HepG2 (cell line): ENCODE results near the gene ZDHHC19. TPM values are rescaled to one million over a fixed set of nuclear protein-coding genes. Genes with fewer than 3 reads are reported as not detected.

Experiments used
- ATAC-seq: fragments of 200-7000 bp; cut with Tn5 transposase; 3 replicates; pipeline ENCODE4 v1.9.1; 2020; ENCODE audit warnings: mild to moderate bottlenecking, moderate library complexity
- BruUV-seq: library from RNA; stranded (reverse); fragments of 400-500 nt; replicated peaks from 2 replicates; lab custom pipeline; 2021; lab: Mats Ljungman, UMichigan
- CTCF ChIA-PET: fragments of 300-600 bp; formaldehyde crosslinking; extraction: SDS; loops from one replicate; lab custom pipeline; 2021; ENCODE audit warnings: low total read pairs, inconsistent platforms, low intra/inter-chr PET ratio; lab: Yijun Ruan, JAX
- POLR2A ChIA-PET: fragments of 350-600 bp; sonication (Branson Sonifier 250); formaldehyde crosslinking; loops from one replicate; lab custom pipeline; 2020; ENCODE audit warnings: antibody characterized with exemption, inconsistent platforms; lab: Yijun Ruan, JAX
- DNase-seq: peaks from one replicate; pipeline ENCODE4 v3.0.0-alpha.2; 2015; ENCODE audit warnings: low spot score
- FAIRE-seq: peaks from 3 replicates; lab custom pipeline; 2011; peaks lifted over from hg19 to GRCh38; lab: Jason Lieb, UNC
- H2AFZ ChIP-seq: one replicate; pipeline ENCODE4 v1.6.1; 2011; ENCODE audit warnings: low read length, inconsistent platforms
- H3K27ac ChIP-seq: fragments of 300-600 bp; 3 replicates; pipeline ENCODE4 v1.8.0; 2011; ENCODE audit warnings: mixed run types, mild to moderate bottlenecking, mixed read lengths, low read length, inconsistent platforms; ENCODE audit not compliant: insufficient read depth; ENCODE audit errors: extremely low read length
- H3K27me3 ChIP-seq, 2 experiments: fragments of 200-600 bp in 1 of 2; 2 replicates in 1 of 2; 3 replicates in 1 of 2; pipeline versions ENCODE4 v1.6.0 to v1.8.0; 2011; ENCODE audit warnings: low read length in 2 of 2, mild to moderate bottlenecking in 2 of 2, moderate library complexity in 2 of 2, inconsistent platforms in 1 of 2; ENCODE audit not compliant: insufficient read depth in 2 of 2, control insufficient read depth in 1 of 2
- H3K36me3 ChIP-seq, 2 experiments: fragments of 200-600 bp in 1 of 2; replicated peaks in 1 of 2; 2 replicates in 1 of 2; 3 replicates in 1 of 2; pipeline versions ENCODE4 v1.5.1 to v1.8.0; 2011; ENCODE audit warnings: low read length in 2 of 2, inconsistent platforms in 1 of 2; ENCODE audit not compliant: insufficient read depth in 2 of 2, control insufficient read depth in 1 of 2
- H3K4me1 ChIP-seq: 2 replicates; pipeline ENCODE4 v1.5.1; 2012; ENCODE audit warnings: low read length, inconsistent platforms; ENCODE audit not compliant: insufficient read depth
- H3K4me2 ChIP-seq: 2 replicates; pipeline ENCODE4 v1.6.0; 2011; ENCODE audit warnings: low read depth, low read length, inconsistent platforms
- H3K4me3 ChIP-seq, 3 experiments: fragments of 200-600 bp in 1 of 3; sonication (generic), shearing (Covaris generic) in 1 of 3; replicated peaks in 1 of 3; 2 replicates each; pipeline ENCODE4 v1.5.1; 2011 to 2016; ENCODE audit warnings: low read length in 3 of 3, inconsistent platforms in 2 of 3, low read depth in 2 of 3, mild to moderate bottlenecking in 2 of 3, control low read depth in 1 of 3, mixed read lengths in 1 of 3; ENCODE audit not compliant: insufficient read depth in 1 of 3
- H3K79me2 ChIP-seq: one replicate; pipeline ENCODE4 v1.6.1; 2011; ENCODE audit warnings: low read length, inconsistent platforms; ENCODE audit not compliant: insufficient read depth
- H3K9ac ChIP-seq: 2 replicates; pipeline ENCODE4 v1.6.0; 2011; ENCODE audit warnings: mild to moderate bottlenecking, low read depth, low read length, inconsistent platforms; ENCODE audit not compliant: insufficient read depth
- H3K9me3 ChIP-seq: 2 replicates; pipeline ENCODE4 v1.5.1; 2012; ENCODE audit warnings: mild to moderate bottlenecking, low read length
- H4K20me1 ChIP-seq: 2 replicates; pipeline ENCODE4 v1.6.0; 2011; ENCODE audit warnings: inconsistent platforms, mild to moderate bottlenecking, low read length, moderate library complexity; ENCODE audit not compliant: insufficient read depth
- HDAC2 ChIP-seq: sonication (generic); formaldehyde crosslinking; IDR thresholded peaks from 2 replicates; pipeline ENCODE4 v1.4.0; 2020; ENCODE audit warnings: missing genetic modification reagents
- KDM2A ChIP-seq: sonication (generic); formaldehyde crosslinking; IDR thresholded peaks from 2 replicates; pipeline ENCODE4 v1.4.0; 2020; ENCODE audit warnings: low read depth, missing genetic modification reagents, borderline replicate concordance
- KLF9 ChIP-seq: IDR thresholded peaks from 2 replicates; pipeline ENCODE4 v1.6.1; 2016; ENCODE audit warnings: low read depth
- RFX3 ChIP-seq: IDR thresholded peaks from 2 replicates; pipeline ENCODE4 v1.6.1; 2016; ENCODE audit warnings: missing biosample characterization, missing genetic modification reagents
- WGBS: methylation state at CpG from one replicate; pipeline ENCODE4 v1.1.6; 2017; ENCODE audit warnings: low lambda C conversion rate; 5-methylcytosine and 5-hydroxymethylcytosine counted together
- in situ Hi-C: cut with HindIII; loops from 2 replicates; pipeline ENCODE4 v1.10.0; 2017; ENCODE audit warnings: low pct_unique_long_range_greater_than_20kb; ENCODE audit not compliant: extremely low pct_ligation_motif_present
- intact Hi-C: fragments of 100-400 bp; cut with micrococcal nuclease; formaldehyde crosslinking; loops from one replicate; pipeline ENCODE4 v1.10.0; 2022; ENCODE audit not compliant: unreplicated experiment
- polyA plus RNA-seq, 8 experiments: library from polyadenylated mRNA; depleted of rRNA in 3 of 8; stranded (reverse) in 7 of 8; unstranded in 1 of 8; fragments of >200 nt; fragmentation: Illumina TruSeq in 4 of 8; extraction: Trizol in 4 of 8; gene quantifications; 2 replicates each; pipeline versions ENCODE4 v1.2.1 to v1.2.3, GENCODE V29; 2011 to 2016; ENCODE audit warnings: low read depth in 4 of 8, missing spikeins in 1 of 8, mixed read lengths in 1 of 8; ENCODE audit not compliant: insufficient read depth in 1 of 8
- total RNA-seq, 5 experiments: library from RNA; depleted of rRNA; stranded (reverse); fragments of >200 nt; fragmentation: Illumina TruSeq; extraction: Trizol; gene quantifications; 2 replicates each; pipeline ENCODE4 v1.2.3, GENCODE V29; 2016; ENCODE audit warnings: low read depth in 1 of 5
- TF ChIP-seq, protein P1 (sequence below): sonication (generic); formaldehyde crosslinking; IDR thresholded peaks from 2 replicates; pipeline ENCODE4 v1.4.0; 2020; ENCODE audit warnings: missing genetic modification reagents, borderline replicate concordance
- TF ChIP-seq, protein P2 (sequence below): sonication (generic); formaldehyde crosslinking; IDR thresholded peaks from 2 replicates; pipeline ENCODE4 v1.4.0; 2020; ENCODE audit warnings: missing genetic modification reagents
- TF ChIP-seq, protein P3 (sequence below): sonication (generic); formaldehyde crosslinking; IDR thresholded peaks from 2 replicates; pipeline ENCODE4 v1.5.0; 2020; ENCODE audit warnings: mild to moderate bottlenecking, missing genetic modification reagents, borderline replicate concordance
- TF ChIP-seq, protein P4 (sequence below): sonication (generic); formaldehyde crosslinking; IDR thresholded peaks from 2 replicates; pipeline ENCODE4 v1.4.0; 2020; ENCODE audit warnings: missing genetic modification reagents, low read depth, mild to moderate bottlenecking, borderline replicate concordance
- TF ChIP-seq, protein P5 (sequence below): sonication (generic); formaldehyde crosslinking; IDR thresholded peaks from 2 replicates; pipeline ENCODE4 v1.5.0; 2020; ENCODE audit warnings: mild to moderate bottlenecking, missing genetic modification reagents, moderate library complexity

ZDHHC19 gene
- total and polyA plus RNA-seq, 2 of the 13 experiments (the other 11 are each of a cell fraction or from before 2014, with no cell fraction given), result 0.22 to 0.53 TPM

DNA sequence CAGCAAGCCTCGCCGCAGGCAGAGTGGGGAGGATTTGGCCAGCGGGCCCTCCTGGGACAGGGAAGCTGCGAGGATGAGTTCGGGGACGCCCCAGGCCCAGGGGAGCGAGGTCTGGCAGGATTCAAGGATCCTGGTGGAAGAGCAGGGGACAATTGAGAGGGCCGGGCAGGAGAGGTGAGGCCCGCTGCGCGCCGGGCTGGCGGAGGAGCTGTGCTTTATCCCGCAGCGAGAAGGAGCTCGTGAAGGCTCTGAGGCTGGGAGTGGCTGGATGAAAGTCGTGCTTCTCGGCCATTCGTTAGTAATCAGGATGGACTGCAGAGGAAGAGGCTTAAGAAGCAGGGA lies 8.7 kb upstream of the ZDHHC19 start (continued):
- TF ChIP-seq, protein P1, sequence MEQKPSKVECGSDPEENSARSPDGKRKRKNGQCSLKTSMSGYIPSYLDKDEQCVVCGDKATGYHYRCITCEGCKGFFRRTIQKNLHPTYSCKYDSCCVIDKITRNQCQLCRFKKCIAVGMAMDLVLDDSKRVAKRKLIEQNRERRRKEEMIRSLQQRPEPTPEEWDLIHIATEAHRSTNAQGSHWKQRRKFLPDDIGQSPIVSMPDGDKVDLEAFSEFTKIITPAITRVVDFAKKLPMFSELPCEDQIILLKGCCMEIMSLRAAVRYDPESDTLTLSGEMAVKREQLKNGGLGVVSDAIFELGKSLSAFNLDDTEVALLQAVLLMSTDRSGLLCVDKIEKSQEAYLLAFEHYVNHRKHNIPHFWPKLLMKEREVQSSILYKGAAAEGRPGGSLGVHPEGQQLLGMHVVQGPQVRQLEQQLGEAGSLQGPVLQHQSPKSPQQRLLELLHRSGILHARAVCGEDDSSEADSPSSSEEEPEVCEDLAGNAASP (CRISPR knock-in tag), result no peak

DNA sequence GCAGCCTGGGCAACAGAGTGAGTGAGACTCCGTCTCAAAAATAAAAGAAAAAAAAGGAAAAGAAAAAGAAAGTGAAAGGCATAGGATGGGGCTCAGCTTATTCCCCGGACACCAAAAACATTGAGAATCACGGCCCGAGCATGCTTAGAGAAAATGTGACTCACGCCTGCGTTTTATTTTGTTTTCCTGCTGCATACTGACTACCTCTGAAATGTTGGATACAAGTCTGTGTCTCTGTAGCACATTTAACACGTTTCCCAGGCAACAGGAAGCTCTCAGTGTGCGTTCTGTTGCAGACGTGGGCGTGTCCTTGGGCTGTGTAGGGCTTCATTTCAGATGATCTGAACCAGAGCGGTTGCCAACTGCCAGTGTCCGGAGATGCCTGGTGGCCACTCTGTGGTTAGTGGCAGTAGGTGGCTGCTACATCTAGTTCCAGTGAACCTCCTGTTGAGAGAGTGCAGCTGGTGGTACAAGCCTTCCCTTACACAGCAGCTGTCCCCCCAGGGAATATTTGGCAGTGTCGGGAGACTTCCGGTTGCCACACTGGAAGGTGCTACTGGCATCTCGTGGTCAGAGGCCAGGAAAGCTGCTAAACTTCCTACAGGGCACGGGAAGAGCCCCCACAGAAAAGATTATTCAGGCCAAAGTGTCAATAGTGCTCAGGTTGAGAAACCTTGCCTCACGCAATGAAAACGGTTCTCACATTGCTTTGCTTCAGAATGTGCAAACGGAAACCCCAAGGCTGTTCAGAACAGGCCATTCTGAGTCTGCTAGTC lies 8.2 kb upstream of the ZDHHC19 start:
- peak; percentile 14 for ATAC-seq
- Histone ChIP-seq H3K36me3 (no peaks in the 10 kb centered on the region), H3K4me2 (peak overlapping the region; percentile 34), H3K4me1 (peaks cover 57% of the 10 kb centered on the region), H2AFZ (no peak overlapping the region), H3K79me2 (no peaks in the 10 kb centered on the region), H3K9me3 (no peaks in the 10 kb centered on the region), H4K20me1 (no peaks in the 10 kb centered on the region), H3K9ac (no peak overlapping the region; the same call in 1 of the 2 replicates), H3K4me3 (no peak overlapping the region; a peak in 1 of 6 replicates), H3K27me3 (no peaks in the 10 kb centered on the region; a peak in 1 of 5 replicates), H3K27ac (peak overlapping the region; percentile 53)
- POLR2A ChIA-PET, result no interaction called here
- no peak for DNase-seq
- FAIRE-seq, result no peak
- BruUV-seq, result no TSS peak
- intact Hi-C loops (no loop called here), in situ Hi-C loops (no loop called here)
- CTCF ChIA-PET, result no interaction called here
- 53% methylated on average over 18 of the region's 19 CpGs for WGBS
- TF ChIP-seq, protein P2, sequence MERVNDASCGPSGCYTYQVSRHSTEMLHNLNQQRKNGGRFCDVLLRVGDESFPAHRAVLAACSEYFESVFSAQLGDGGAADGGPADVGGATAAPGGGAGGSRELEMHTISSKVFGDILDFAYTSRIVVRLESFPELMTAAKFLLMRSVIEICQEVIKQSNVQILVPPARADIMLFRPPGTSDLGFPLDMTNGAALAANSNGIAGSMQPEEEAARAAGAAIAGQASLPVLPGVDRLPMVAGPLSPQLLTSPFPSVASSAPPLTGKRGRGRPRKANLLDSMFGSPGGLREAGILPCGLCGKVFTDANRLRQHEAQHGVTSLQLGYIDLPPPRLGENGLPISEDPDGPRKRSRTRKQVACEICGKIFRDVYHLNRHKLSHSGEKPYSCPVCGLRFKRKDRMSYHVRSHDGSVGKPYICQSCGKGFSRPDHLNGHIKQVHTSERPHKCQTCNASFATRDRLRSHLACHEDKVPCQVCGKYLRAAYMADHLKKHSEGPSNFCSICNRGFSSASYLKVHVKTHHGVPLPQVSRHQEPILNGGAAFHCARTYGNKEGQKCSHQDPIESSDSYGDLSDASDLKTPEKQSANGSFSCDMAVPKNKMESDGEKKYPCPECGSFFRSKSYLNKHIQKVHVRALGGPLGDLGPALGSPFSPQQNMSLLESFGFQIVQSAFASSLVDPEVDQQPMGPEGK, result 0 out of 2 replicates have a peak, but pooled peaks have one; percentile 35
- TF ChIP-seq, protein P3, sequence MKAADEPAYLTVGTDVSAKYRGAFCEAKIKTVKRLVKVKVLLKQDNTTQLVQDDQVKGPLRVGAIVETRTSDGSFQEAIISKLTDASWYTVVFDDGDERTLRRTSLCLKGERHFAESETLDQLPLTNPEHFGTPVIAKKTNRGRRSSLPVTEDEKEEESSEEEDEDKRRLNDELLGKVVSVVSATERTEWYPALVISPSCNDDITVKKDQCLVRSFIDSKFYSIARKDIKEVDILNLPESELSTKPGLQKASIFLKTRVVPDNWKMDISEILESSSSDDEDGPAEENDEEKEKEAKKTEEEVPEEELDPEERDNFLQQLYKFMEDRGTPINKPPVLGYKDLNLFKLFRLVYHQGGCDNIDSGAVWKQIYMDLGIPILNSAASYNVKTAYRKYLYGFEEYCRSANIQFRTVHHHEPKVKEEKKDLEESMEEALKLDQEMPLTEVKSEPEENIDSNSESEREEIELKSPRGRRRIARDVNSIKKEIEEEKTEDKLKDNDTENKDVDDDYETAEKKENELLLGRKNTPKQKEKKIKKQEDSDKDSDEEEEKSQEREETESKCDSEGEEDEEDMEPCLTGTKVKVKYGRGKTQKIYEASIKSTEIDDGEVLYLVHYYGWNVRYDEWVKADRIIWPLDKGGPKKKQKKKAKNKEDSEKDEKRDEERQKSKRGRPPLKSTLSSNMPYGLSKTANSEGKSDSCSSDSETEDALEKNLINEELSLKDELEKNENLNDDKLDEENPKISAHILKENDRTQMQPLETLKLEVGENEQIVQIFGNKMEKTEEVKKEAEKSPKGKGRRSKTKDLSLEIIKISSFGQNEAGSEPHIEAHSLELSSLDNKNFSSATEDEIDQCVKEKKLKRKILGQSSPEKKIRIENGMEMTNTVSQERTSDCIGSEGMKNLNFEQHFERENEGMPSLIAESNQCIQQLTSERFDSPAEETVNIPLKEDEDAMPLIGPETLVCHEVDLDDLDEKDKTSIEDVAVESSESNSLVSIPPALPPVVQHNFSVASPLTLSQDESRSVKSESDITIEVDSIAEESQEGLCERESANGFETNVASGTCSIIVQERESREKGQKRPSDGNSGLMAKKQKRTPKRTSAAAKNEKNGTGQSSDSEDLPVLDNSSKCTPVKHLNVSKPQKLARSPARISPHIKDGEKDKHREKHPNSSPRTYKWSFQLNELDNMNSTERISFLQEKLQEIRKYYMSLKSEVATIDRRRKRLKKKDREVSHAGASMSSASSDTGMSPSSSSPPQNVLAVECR (CRISPR knock-in tag), result peak; percentile 28; the same call in 1 of the 2 replicates
- TF ChIP-seq KLF9 (CRISPR knock-in tag), result 0 out of 2 replicates have a peak, but pooled peaks have one; percentile 58
- TF ChIP-seq KDM2A (CRISPR knock-in tag), result 0 out of 2 replicates have a peak, but pooled peaks have one; percentile 22
- TF ChIP-seq, protein P4, sequence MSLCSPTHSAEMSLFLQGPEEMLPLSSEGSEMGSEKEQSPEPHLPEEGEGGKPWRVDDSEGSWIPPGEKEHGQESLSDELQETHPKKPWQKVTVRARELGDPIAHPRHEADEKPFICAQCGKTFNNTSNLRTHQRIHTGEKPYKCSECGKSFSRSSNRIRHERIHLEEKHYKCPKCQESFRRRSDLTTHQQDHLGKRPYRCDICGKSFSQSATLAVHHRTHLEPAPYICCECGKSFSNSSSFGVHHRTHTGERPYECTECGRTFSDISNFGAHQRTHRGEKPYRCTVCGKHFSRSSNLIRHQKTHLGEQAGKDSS, result no peak
- TF ChIP-seq, protein P5, sequence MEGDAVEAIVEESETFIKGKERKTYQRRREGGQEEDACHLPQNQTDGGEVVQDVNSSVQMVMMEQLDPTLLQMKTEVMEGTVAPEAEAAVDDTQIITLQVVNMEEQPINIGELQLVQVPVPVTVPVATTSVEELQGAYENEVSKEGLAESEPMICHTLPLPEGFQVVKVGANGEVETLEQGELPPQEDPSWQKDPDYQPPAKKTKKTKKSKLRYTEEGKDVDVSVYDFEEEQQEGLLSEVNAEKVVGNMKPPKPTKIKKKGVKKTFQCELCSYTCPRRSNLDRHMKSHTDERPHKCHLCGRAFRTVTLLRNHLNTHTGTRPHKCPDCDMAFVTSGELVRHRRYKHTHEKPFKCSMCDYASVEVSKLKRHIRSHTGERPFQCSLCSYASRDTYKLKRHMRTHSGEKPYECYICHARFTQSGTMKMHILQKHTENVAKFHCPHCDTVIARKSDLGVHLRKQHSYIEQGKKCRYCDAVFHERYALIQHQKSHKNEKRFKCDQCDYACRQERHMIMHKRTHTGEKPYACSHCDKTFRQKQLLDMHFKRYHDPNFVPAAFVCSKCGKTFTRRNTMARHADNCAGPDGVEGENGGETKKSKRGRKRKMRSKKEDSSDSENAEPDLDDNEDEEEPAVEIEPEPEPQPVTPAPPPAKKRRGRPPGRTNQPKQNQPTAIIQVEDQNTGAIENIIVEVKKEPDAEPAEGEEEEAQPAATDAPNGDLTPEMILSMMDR (CRISPR knock-in tag), result peak; percentile 10; the same call in 1 of the 2 replicates
- TF ChIP-seq RFX3 (CRISPR knock-in tag), result peak; percentile 41; the same call in 1 of the 2 replicates
- peak; percentile 23; the same call in 1 of the 2 replicates for TF ChIP-seq HDAC2 (CRISPR knock-in tag)
